Neural cell (in vitro differentiated cells): ENCODE results near the gene CPM.

Experiments used
- EZH2 ChIP-seq: fragments of 200-600, 300-800 bp; shearing (Covaris generic), sonication (generic); IDR thresholded peaks from 2 replicates; pipeline ENCODE4 v1.6.1; 2014; ENCODE audit warnings: antibody characterized with exemption, low read length, borderline replicate concordance, mild to moderate bottlenecking; ENCODE audit not compliant: insufficient read depth, poor library complexity, severe bottlenecking
- MXI1 ChIP-seq: fragments of 450-650 bp; conservative IDR thresholded peaks from 2 replicates; pipeline ENCODE4 v1.6.1; 2014; ENCODE audit warnings: antibody characterized with exemption, mild to moderate bottlenecking; ENCODE audit not compliant: poor library complexity, severe bottlenecking
- POLR2AphosphoS5 ChIP-seq: IDR thresholded peaks from 2 replicates; pipeline ENCODE4 v1.6.1; 2012
- RAD21 ChIP-seq: fragments of 450-650 bp; conservative IDR thresholded peaks from 2 replicates; pipeline ENCODE4 v1.6.1; 2014; ENCODE audit warnings: antibody characterized with exemption, mild to moderate bottlenecking, moderate library complexity
- SMC3 ChIP-seq: fragments of 450-650 bp; conservative IDR thresholded peaks from 2 replicates; pipeline ENCODE4 v1.6.1; 2014; ENCODE audit warnings: antibody characterized with exemption, mild to moderate bottlenecking, moderate library complexity; ENCODE audit not compliant: poor library complexity
- TAF1 ChIP-seq: IDR thresholded peaks from 2 replicates; pipeline ENCODE4 v1.6.1; 2012; ENCODE audit warnings: low read depth
- TF ChIP-seq, protein P1 (sequence below): IDR thresholded peaks from 2 replicates; pipeline ENCODE4 v1.6.1; 2012; ENCODE audit warnings: borderline replicate concordance
- TF ChIP-seq, protein P2 (sequence below): fragments of 450-650 bp; IDR thresholded peaks from 2 replicates; pipeline ENCODE4 v1.5.1; 2014; ENCODE audit warnings: antibody characterized with exemption, mild to moderate bottlenecking, moderate library complexity; ENCODE audit not compliant: poor library complexity, severe bottlenecking

DNA sequence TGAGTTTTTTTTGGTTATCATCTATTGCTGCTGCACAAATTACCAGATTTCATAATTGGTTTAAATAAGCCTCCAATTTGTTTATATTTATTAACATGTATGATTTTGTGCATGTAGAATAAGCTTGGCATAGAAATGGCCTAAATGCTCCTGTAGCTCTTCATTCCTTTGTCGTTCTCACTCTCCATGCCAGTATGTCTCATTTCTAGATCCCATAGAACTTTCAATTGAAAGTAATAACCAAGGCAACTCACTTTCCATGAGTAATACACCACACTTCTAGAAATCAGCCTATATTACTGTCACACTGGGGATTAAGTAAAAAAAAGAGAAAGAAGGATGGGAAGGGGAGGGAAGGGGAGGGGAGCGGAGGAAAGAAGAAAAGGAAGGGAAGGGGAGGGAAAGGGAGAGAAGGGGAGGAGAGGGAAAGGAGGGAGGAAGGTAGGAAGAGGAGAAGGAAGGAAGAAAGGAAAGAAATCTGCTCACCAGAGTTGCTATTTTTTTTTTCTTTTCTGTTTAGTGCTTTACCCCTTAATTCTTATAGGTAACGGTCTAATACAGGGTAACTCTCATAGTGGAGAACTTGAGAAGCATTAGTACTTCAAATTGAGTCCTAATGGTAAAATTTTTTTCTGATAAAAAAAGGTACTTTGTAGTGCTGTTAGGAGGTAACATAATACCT, 79.4 kb downstream of the CPM start:
- TF ChIP-seq, protein P1, sequence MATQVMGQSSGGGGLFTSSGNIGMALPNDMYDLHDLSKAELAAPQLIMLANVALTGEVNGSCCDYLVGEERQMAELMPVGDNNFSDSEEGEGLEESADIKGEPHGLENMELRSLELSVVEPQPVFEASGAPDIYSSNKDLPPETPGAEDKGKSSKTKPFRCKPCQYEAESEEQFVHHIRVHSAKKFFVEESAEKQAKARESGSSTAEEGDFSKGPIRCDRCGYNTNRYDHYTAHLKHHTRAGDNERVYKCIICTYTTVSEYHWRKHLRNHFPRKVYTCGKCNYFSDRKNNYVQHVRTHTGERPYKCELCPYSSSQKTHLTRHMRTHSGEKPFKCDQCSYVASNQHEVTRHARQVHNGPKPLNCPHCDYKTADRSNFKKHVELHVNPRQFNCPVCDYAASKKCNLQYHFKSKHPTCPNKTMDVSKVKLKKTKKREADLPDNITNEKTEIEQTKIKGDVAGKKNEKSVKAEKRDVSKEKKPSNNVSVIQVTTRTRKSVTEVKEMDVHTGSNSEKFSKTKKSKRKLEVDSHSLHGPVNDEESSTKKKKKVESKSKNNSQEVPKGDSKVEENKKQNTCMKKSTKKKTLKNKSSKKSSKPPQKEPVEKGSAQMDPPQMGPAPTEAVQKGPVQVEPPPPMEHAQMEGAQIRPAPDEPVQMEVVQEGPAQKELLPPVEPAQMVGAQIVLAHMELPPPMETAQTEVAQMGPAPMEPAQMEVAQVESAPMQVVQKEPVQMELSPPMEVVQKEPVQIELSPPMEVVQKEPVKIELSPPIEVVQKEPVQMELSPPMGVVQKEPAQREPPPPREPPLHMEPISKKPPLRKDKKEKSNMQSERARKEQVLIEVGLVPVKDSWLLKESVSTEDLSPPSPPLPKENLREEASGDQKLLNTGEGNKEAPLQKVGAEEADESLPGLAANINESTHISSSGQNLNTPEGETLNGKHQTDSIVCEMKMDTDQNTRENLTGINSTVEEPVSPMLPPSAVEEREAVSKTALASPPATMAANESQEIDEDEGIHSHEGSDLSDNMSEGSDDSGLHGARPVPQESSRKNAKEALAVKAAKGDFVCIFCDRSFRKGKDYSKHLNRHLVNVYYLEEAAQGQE, result no peak
- TF ChIP-seq, protein P2, sequence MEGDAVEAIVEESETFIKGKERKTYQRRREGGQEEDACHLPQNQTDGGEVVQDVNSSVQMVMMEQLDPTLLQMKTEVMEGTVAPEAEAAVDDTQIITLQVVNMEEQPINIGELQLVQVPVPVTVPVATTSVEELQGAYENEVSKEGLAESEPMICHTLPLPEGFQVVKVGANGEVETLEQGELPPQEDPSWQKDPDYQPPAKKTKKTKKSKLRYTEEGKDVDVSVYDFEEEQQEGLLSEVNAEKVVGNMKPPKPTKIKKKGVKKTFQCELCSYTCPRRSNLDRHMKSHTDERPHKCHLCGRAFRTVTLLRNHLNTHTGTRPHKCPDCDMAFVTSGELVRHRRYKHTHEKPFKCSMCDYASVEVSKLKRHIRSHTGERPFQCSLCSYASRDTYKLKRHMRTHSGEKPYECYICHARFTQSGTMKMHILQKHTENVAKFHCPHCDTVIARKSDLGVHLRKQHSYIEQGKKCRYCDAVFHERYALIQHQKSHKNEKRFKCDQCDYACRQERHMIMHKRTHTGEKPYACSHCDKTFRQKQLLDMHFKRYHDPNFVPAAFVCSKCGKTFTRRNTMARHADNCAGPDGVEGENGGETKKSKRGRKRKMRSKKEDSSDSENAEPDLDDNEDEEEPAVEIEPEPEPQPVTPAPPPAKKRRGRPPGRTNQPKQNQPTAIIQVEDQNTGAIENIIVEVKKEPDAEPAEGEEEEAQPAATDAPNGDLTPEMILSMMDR, result no peak
- TF ChIP-seq TAF1, result no peak
- TF ChIP-seq POLR2AphosphoS5, result no peak
- TF ChIP-seq EZH2, result no peak
- no peak for TF ChIP-seq MXI1
- no peak for TF ChIP-seq SMC3
- TF ChIP-seq RAD21, result no peak
